ENCODE results near the gene MPIG6B.
"Not testable (repeated sequence)": the region's sequence is repeated elsewhere in the genome, so short reads cannot be mapped to it uniquely, and the experiment has no call there.

The MPIG6B gene

DNA sequence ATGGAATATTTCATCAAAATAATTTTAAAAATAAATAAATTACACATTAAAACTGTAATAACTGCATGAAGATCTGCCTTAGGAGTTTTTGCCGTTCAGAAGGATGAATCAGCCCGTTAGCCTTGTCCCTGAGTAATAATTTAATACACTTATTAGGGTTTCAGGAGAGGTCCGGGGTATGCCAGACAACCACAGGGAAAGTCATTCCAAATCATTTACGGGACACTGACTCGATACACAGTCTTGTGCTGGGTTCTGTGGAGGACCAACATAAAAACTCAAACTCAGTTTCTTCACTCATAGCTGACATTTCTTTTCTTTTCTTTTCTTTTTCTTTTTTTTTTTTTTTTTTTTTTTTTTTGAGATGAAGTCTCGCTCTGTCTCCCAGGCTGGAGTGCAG, 17.2 kb upstream of the MPIG6B start (continued):
- TF ChIP-seq, protein P1, sequence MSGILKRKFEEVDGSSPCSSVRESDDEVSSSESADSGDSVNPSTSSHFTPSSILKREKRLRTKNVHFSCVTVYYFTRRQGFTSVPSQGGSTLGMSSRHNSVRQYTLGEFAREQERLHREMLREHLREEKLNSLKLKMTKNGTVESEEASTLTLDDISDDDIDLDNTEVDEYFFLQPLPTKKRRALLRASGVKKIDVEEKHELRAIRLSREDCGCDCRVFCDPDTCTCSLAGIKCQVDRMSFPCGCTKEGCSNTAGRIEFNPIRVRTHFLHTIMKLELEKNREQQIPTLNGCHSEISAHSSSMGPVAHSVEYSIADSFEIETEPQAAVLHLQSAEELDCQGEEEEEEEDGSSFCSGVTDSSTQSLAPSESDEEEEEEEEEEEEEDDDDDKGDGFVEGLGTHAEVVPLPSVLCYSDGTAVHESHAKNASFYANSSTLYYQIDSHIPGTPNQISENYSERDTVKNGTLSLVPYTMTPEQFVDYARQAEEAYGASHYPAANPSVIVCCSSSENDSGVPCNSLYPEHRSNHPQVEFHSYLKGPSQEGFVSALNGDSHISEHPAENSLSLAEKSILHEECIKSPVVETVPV (CRISPR knock-in tag; IDR thresholded peaks at IDR 0.05) = no peak

GRCh38 chr6:31706599-31706998, 16.6 kb upstream of the MPIG6B start, which contains the start of gene LY6G6F:
LY6G6F (plus strand) TSS chr6:31706866; CDS start chr6:31706907, 41 bp downstream.
- TF ChIP-seq PPARA (CRISPR knock-in tag; IDR thresholded peaks at IDR 0.05; ENCODE audit: borderline replicate concordance) = no peak
- no peak for TF ChIP-seq GLIS3 (CRISPR knock-in tag; IDR thresholded peaks at IDR 0.05)
- TF ChIP-seq ZFP30 (CRISPR knock-in tag; IDR thresholded peaks at IDR 0.05) = no peak
- no peak for TF ChIP-seq ZFP3 (CRISPR knock-in tag; IDR thresholded peaks at IDR 0.05)
- TF ChIP-seq ZNF70 (CRISPR knock-in tag; IDR thresholded peaks at IDR 0.05) = no peak
- no peak for TF ChIP-seq ZNF565 (CRISPR knock-in tag; conservative IDR thresholded peaks at IDR 0.05; ENCODE audit: low read depth)
- no peak for TF ChIP-seq CSDC2 (CRISPR knock-in tag; IDR thresholded peaks at IDR 0.05)
- no peak for TF ChIP-seq TOX (CRISPR knock-in tag; IDR thresholded peaks at IDR 0.05; ENCODE audit: borderline replicate concordance)
- TF ChIP-seq ZC3H10 (CRISPR knock-in tag; IDR thresholded peaks at IDR 0.05) = no peak
- TF ChIP-seq, protein P2, sequence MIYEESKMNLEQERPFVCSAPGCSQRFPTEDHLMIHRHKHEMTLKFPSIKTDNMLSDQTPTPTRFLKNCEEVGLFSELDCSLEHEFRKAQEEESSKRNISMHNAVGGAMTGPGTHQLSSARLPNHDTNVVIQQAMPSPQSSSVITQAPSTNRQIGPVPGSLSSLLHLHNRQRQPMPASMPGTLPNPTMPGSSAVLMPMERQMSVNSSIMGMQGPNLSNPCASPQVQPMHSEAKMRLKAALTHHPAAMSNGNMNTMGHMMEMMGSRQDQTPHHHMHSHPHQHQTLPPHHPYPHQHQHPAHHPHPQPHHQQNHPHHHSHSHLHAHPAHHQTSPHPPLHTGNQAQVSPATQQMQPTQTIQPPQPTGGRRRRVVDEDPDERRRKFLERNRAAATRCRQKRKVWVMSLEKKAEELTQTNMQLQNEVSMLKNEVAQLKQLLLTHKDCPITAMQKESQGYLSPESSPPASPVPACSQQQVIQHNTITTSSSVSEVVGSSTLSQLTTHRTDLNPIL (CRISPR knock-in tag; IDR thresholded peaks at IDR 0.05; ENCODE audit: low read depth) = no peak
- no peak for ATAC-seq

DNA sequence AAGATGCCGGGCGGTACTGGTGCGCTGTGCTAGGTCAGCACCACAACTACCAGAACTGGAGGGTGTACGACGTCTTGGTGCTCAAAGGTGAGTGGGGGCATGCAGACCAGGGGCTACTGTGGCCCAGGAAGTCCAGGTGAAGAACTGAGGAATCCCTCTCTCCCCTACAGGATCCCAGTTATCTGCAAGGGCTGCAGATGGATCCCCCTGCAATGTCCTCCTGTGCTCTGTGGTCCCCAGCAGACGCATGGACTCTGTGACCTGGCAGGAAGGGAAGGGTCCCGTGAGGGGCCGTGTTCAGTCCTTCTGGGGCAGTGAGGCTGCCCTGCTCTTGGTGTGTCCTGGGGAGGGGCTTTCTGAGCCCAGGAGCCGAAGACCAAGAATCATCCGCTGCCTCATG, 15.5 kb upstream of the MPIG6B start:
- TF ChIP-seq RARB (CRISPR knock-in tag; IDR thresholded peaks at IDR 0.05) (no peak), ZNF8 (CRISPR knock-in tag; IDR thresholded peaks at IDR 0.05) (no peak), ZC3H10 (CRISPR knock-in tag; IDR thresholded peaks at IDR 0.05) (no peak)
- TF ChIP-seq, protein P1 (CRISPR knock-in tag; IDR thresholded peaks at IDR 0.05) = no peak
- ATAC-seq = no peak

DNA sequence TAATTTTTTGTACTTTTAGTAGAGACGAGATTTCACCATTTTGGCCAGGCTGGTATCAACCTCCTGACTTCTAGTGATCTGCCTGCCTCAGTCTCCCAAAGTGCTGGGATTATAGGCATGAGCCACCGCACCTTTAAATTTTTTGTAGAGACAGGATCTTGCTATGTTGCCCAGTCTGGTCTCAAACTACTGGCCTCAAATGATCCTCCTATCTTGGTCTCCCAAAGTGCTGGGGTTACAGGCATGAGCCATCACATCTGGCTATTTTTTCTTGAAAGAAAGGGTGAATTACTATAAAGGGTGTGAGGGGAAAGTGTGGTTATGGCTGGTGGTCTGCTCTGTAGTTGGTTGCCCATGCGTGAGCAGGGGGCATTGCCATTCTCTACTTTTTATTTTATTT, 14.9 kb upstream of the MPIG6B start:
- ATAC-seq = no peak
- TF ChIP-seq, protein P2 (CRISPR knock-in tag; IDR thresholded peaks at IDR 0.05; ENCODE audit: low read depth) = no peak
- no peak for TF ChIP-seq ZNF8 (CRISPR knock-in tag; IDR thresholded peaks at IDR 0.05)
- TF ChIP-seq ARNTL (CRISPR knock-in tag; IDR thresholded peaks at IDR 0.05; ENCODE audit: borderline replicate concordance, low read depth) = no peak
- no peak for TF ChIP-seq ISL1 (CRISPR knock-in tag; IDR thresholded peaks at IDR 0.05)
- no peak for TF ChIP-seq ZFP3 (CRISPR knock-in tag; IDR thresholded peaks at IDR 0.05)
- TF ChIP-seq ZNF565 (CRISPR knock-in tag; conservative IDR thresholded peaks at IDR 0.05; ENCODE audit: low read depth) = no peak
- TF ChIP-seq ZNF70 (CRISPR knock-in tag; IDR thresholded peaks at IDR 0.05) = no peak
- TF ChIP-seq CSDC2 (CRISPR knock-in tag; IDR thresholded peaks at IDR 0.05) = no peak
- no peak for TF ChIP-seq TCF4 (CRISPR knock-in tag; IDR thresholded peaks at IDR 0.05; ENCODE audit: borderline replicate concordance)
- no peak for TF ChIP-seq ZFP30 (CRISPR knock-in tag; IDR thresholded peaks at IDR 0.05)

DNA sequence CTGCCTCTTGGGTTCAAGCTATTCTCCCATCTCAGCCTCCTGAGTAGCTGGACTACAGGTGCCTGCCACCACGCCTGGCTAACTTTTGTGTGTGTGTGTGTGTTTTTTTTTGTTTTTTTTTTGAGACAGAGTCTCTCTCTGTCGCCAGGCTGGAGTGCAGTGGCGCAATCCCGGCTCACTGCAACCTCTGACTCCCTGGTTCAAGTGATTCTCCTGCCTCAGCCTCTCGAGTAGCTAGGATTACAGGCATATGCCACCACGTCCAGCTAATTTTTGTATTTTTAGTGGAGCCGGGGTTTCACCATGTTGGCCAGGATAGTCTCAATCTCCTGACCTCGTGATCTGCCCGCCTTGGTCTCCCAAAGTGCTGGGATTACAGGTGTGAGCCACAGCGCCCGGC, 14.0 kb upstream of the MPIG6B start:
- not testable (repeated sequence) for ATAC-seq

DNA sequence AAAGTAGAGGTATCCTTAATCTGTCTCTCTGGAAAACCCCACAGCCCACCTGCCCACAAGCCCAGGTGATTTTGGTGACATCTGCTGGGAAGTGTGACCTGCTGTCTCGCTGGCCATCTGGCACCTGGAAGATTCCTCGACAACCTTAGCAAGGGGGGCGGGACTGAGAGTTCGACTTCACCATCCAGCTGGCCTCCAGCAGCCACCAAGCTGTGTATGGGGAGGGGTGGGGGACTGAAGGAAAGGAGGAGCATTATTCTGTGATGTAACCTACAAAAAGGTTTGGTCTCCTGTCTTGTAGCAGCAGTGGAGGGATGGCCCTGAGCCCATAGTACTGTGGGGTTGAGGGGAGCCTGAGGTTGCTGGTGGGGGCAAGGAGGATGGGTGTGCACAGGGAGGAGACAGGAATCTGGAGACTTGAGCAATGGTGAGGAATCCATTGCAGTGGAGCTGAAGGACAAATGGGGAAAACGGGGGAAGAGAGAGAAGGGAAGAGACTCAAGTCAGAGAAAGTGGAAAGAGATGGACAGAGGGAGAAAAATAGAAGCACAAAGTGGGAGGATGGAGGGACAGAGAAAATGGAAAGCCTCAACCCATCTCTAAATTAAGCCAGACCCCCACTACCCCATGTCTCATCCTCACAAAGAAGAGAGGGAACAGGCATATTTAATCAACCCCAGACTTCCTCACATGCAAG, 12.5 kb upstream of the MPIG6B start:
- no peak for ATAC-seq
- TF ChIP-seq TOX (CRISPR knock-in tag; IDR thresholded peaks at IDR 0.05; ENCODE audit: borderline replicate concordance) = no peak
- TF ChIP-seq PATZ1 (CRISPR knock-in tag; IDR thresholded peaks at IDR 0.05; ENCODE audit: borderline replicate concordance) = no peak
- no peak for TF ChIP-seq TSHZ2 (CRISPR knock-in tag; IDR thresholded peaks at IDR 0.05)
- TF ChIP-seq, protein P1 (CRISPR knock-in tag; IDR thresholded peaks at IDR 0.05) = no peak
- no peak for TF ChIP-seq SNAI2 (CRISPR knock-in tag; IDR thresholded peaks at IDR 0.05)
- TF ChIP-seq ZFP30 (CRISPR knock-in tag; IDR thresholded peaks at IDR 0.05) = no peak
- no peak for TF ChIP-seq CSDC2 (CRISPR knock-in tag; IDR thresholded peaks at IDR 0.05)
- no peak for TF ChIP-seq ZNF70 (CRISPR knock-in tag; IDR thresholded peaks at IDR 0.05)
- no peak for TF ChIP-seq TCF4 (CRISPR knock-in tag; IDR thresholded peaks at IDR 0.05; ENCODE audit: borderline replicate concordance)
